HepG2 (cell line): ENCODE measurements around the gene NEK6. TPM values are rescaled to one million over a fixed set of nuclear protein-coding genes. Genes with fewer than 3 reads are reported as not detected.

Experiments
- ATAC-seq: fragments of 200-7000 bp; cut with Tn5 transposase; 3 replicates; pipeline ENCODE4 v1.9.1; 2020; ENCODE audit warnings: mild to moderate bottlenecking, moderate library complexity
- BruUV-seq: library from RNA; stranded (reverse); fragments of 400-500 nt; replicated peaks from 2 replicates; lab custom pipeline; 2021; lab: Mats Ljungman, UMichigan
- CTCF ChIA-PET: fragments of 300-600 bp; formaldehyde crosslinking; extraction: SDS; loops from one replicate; lab custom pipeline; 2021; ENCODE audit warnings: low total read pairs, inconsistent platforms, low intra/inter-chr PET ratio; lab: Yijun Ruan, JAX
- POLR2A ChIA-PET: fragments of 350-600 bp; sonication (Branson Sonifier 250); formaldehyde crosslinking; loops from one replicate; lab custom pipeline; 2020; ENCODE audit warnings: antibody characterized with exemption, inconsistent platforms; lab: Yijun Ruan, JAX
- DNase-seq: peaks from one replicate; pipeline ENCODE4 v3.0.0-alpha.2; 2015; ENCODE audit warnings: low spot score
- FAIRE-seq: peaks from 3 replicates; lab custom pipeline; 2011; peaks lifted over from hg19 to GRCh38; lab: Jason Lieb, UNC
- H2AFZ ChIP-seq: one replicate; pipeline ENCODE4 v1.6.1; 2011; ENCODE audit warnings: low read length, inconsistent platforms
- H3K27ac ChIP-seq: fragments of 300-600 bp; 3 replicates; pipeline ENCODE4 v1.8.0; 2011; ENCODE audit warnings: mixed run types, mild to moderate bottlenecking, mixed read lengths, low read length, inconsistent platforms; ENCODE audit not compliant: insufficient read depth; ENCODE audit errors: extremely low read length
- H3K27me3 ChIP-seq, 2 experiments: fragments of 200-600 bp in 1 of 2; 2 replicates in 1 of 2; 3 replicates in 1 of 2; pipeline versions ENCODE4 v1.6.0 to v1.8.0; 2011; ENCODE audit warnings: low read length in 2 of 2, mild to moderate bottlenecking in 2 of 2, moderate library complexity in 2 of 2, inconsistent platforms in 1 of 2; ENCODE audit not compliant: insufficient read depth in 2 of 2, control insufficient read depth in 1 of 2
- H3K36me3 ChIP-seq, 2 experiments: fragments of 200-600 bp in 1 of 2; replicated peaks in 1 of 2; 2 replicates in 1 of 2; 3 replicates in 1 of 2; pipeline versions ENCODE4 v1.5.1 to v1.8.0; 2011; ENCODE audit warnings: low read length in 2 of 2, inconsistent platforms in 1 of 2; ENCODE audit not compliant: insufficient read depth in 2 of 2, control insufficient read depth in 1 of 2
- H3K4me1 ChIP-seq: 2 replicates; pipeline ENCODE4 v1.5.1; 2012; ENCODE audit warnings: low read length, inconsistent platforms; ENCODE audit not compliant: insufficient read depth
- H3K4me2 ChIP-seq: 2 replicates; pipeline ENCODE4 v1.6.0; 2011; ENCODE audit warnings: low read depth, low read length, inconsistent platforms
- H3K4me3 ChIP-seq, 3 experiments: fragments of 200-600 bp in 1 of 3; sonication (generic), shearing (Covaris generic) in 1 of 3; replicated peaks in 1 of 3; 2 replicates each; pipeline ENCODE4 v1.5.1; 2011 to 2016; ENCODE audit warnings: low read length in 3 of 3, inconsistent platforms in 2 of 3, low read depth in 2 of 3, mild to moderate bottlenecking in 2 of 3, control low read depth in 1 of 3, mixed read lengths in 1 of 3; ENCODE audit not compliant: insufficient read depth in 1 of 3
- H3K79me2 ChIP-seq: one replicate; pipeline ENCODE4 v1.6.1; 2011; ENCODE audit warnings: low read length, inconsistent platforms; ENCODE audit not compliant: insufficient read depth
- H3K9ac ChIP-seq: 2 replicates; pipeline ENCODE4 v1.6.0; 2011; ENCODE audit warnings: mild to moderate bottlenecking, low read depth, low read length, inconsistent platforms; ENCODE audit not compliant: insufficient read depth
- H3K9me3 ChIP-seq: 2 replicates; pipeline ENCODE4 v1.5.1; 2012; ENCODE audit warnings: mild to moderate bottlenecking, low read length
- H4K20me1 ChIP-seq: 2 replicates; pipeline ENCODE4 v1.6.0; 2011; ENCODE audit warnings: inconsistent platforms, mild to moderate bottlenecking, low read length, moderate library complexity; ENCODE audit not compliant: insufficient read depth
- ATF5 ChIP-seq: sonication (generic); formaldehyde crosslinking; IDR thresholded peaks from 2 replicates; pipeline ENCODE4 v1.4.0; 2020; ENCODE audit warnings: mild to moderate bottlenecking, low read depth, missing genetic modification reagents
- BHLHE40 ChIP-seq: IDR thresholded peaks from 2 replicates; pipeline ENCODE4 v1.6.1; 2011; ENCODE audit warnings: low read length, improper control_type of control experiment
- CBX5 ChIP-seq: sonication (generic); formaldehyde crosslinking; IDR thresholded peaks from 2 replicates; pipeline ENCODE4 v1.4.0; 2020; ENCODE audit warnings: missing genetic modification reagents, borderline replicate concordance
- KDM5B ChIP-seq: sonication (generic); formaldehyde crosslinking; IDR thresholded peaks from 2 replicates; pipeline ENCODE4 v1.4.0; 2020; ENCODE audit warnings: missing genetic modification reagents, mild to moderate bottlenecking, borderline replicate concordance
- PATZ1 ChIP-seq: sonication (generic); formaldehyde crosslinking; IDR thresholded peaks from 2 replicates; pipeline ENCODE4 v1.4.0; 2020; ENCODE audit warnings: missing genetic modification reagents
- SRSF1 ChIP-seq: fragments of 200-400 bp; formaldehyde crosslinking; optimal IDR thresholded peaks from 2 replicates; pipeline ENCODE3; 2017; ENCODE audit warnings: mild to moderate bottlenecking, low read depth, low read length, moderate library complexity
- ZMYM3 ChIP-seq: sonication (generic); formaldehyde crosslinking; IDR thresholded peaks from 2 replicates; pipeline ENCODE4 v1.5.1; 2020; ENCODE audit warnings: mild to moderate bottlenecking, missing genetic modification reagents
- ZNF768 ChIP-seq: sonication (generic); formaldehyde crosslinking; IDR thresholded peaks from 2 replicates; pipeline ENCODE4 v1.4.0; 2020; ENCODE audit warnings: missing genetic modification reagents
- WGBS: methylation state at CpG from one replicate; pipeline ENCODE4 v1.1.6; 2017; ENCODE audit warnings: low lambda C conversion rate; 5-methylcytosine and 5-hydroxymethylcytosine counted together
- in situ Hi-C: cut with HindIII; loops from 2 replicates; pipeline ENCODE4 v1.10.0; 2017; ENCODE audit warnings: low pct_unique_long_range_greater_than_20kb; ENCODE audit not compliant: extremely low pct_ligation_motif_present
- intact Hi-C: fragments of 100-400 bp; cut with micrococcal nuclease; formaldehyde crosslinking; loops from one replicate; pipeline ENCODE4 v1.10.0; 2022; ENCODE audit not compliant: unreplicated experiment
- polyA plus RNA-seq, 8 experiments: library from polyadenylated mRNA; depleted of rRNA in 3 of 8; stranded (reverse) in 7 of 8; unstranded in 1 of 8; fragments of >200 nt; fragmentation: Illumina TruSeq in 4 of 8; extraction: Trizol in 4 of 8; gene quantifications; 2 replicates each; pipeline versions ENCODE4 v1.2.1 to v1.2.3, GENCODE V29; 2011 to 2016; ENCODE audit warnings: low read depth in 4 of 8, missing spikeins in 1 of 8, mixed read lengths in 1 of 8; ENCODE audit not compliant: insufficient read depth in 1 of 8
- total RNA-seq, 5 experiments: library from RNA; depleted of rRNA; stranded (reverse); fragments of >200 nt; fragmentation: Illumina TruSeq; extraction: Trizol; gene quantifications; 2 replicates each; pipeline ENCODE4 v1.2.3, GENCODE V29; 2016; ENCODE audit warnings: low read depth in 1 of 5

The NEK6 gene
- total and polyA plus RNA-seq, 2 of the 13 experiments (the other 11 are each of a cell fraction or from before 2014, with no cell fraction given), result 30.4 to 119 TPM

GRCh38 chr9:124285903-124286291 lies 28.1 kb downstream of the NEK6 start:
- in situ Hi-C loops, result no loop called here
- Histone ChIP-seq H4K20me1 (peaks cover 10% of the 10 kb centered on the region; the same call in 1 of the 2 replicates), H3K4me2 (peak overlapping the region; percentile 77), H3K36me3 (peaks cover 18 to 19% of the 10 kb centered on the region in 2 experiments), H3K4me1 (peaks cover 94% of the 10 kb centered on the region), H3K9me3 (no peaks in the 10 kb centered on the region), H3K9ac (0 out of 2 replicates have a peak overlapping the region, but pooled peaks have one; percentile 57), H2AFZ (no peak overlapping the region), H3K4me3 (no peak overlapping the region), H3K79me2 (peaks cover 91% of the 10 kb centered on the region), H3K27ac (peak overlapping the region; percentile 82), H3K27me3 (no peaks in the 10 kb centered on the region)
- ATAC-seq, result no peak
- TF ChIP-seq PATZ1, result 0 out of 2 replicates have a peak, but pooled peaks have one; percentile 22
- TF ChIP-seq ATF5 (CRISPR knock-in tag), result no peak
- peak; percentile 24 for TF ChIP-seq SRSF1
- TF ChIP-seq BHLHE40, result peak; percentile 48; the same call in 1 of the 2 replicates
- TF ChIP-seq KDM5B (CRISPR knock-in tag), result no peak
- 0 out of 2 replicates have a peak, but pooled peaks have one; percentile 64 for TF ChIP-seq ZMYM3 (CRISPR knock-in tag)
- no peak for TF ChIP-seq CBX5 (CRISPR knock-in tag)
- peak; percentile 92 for TF ChIP-seq ZNF768 (CRISPR knock-in tag)
- no TSS peak for BruUV-seq
- FAIRE-seq, result no peak
- WGBS, result 69% methylated on average over 9 of the region's 9 CpGs
- DNase-seq, result no peak
- ChIA-PET CTCF (no interaction called here), POLR2A (no interaction called here)
- intact Hi-C loops, result loop anchor here (2.0 to 10.0 kb wide), 2 partner anchors 27 to 151 kb away; no protein-coding TSS in a partner anchor
